Measurements from ENCODE around the gene MTAP.

The MTAP gene

GRCh38 chr9:21804791-21805190 lies 2.4 kb downstream of the MTAP start:
- no peak for DNase-seq (ENCODE audit: low read depth)

- no peak for DNase-seq (ENCODE audit: low read depth)
These were observed 4.2 kb downstream of the MTAP start for GRCh38 chr9:21806644-21807043.

- peak; percentile 44 for DNase-seq (ENCODE audit: low read depth)
These were observed 8.0 kb downstream of the MTAP start for GRCh38 chr9:21810388-21810787.

- DNase-seq (ENCODE audit: low read depth) = no peak
These were observed 8.4 kb downstream of the MTAP start for GRCh38 chr9:21810881-21811280.

- no peak for DNase-seq (ENCODE audit: low read depth)
These were observed 9.5 kb downstream of the MTAP start for GRCh38 chr9:21811914-21812313.

- DNase-seq (ENCODE audit: low read depth) = no peak
These were observed 10.0 kb downstream of the MTAP start for GRCh38 chr9:21812415-21812814.

- DNase-seq (ENCODE audit: low read depth) = peak; percentile 72
These were observed 10.6 kb downstream of the MTAP start for GRCh38 chr9:21812946-21813568.

- peak; percentile 72 for DNase-seq (ENCODE audit: low read depth)
These were observed 11.4 kb downstream of the MTAP start for GRCh38 chr9:21813575-21814473.

GRCh38 chr9:21815643-21816042 lies 13.2 kb downstream of the MTAP start:
- no peak for DNase-seq (ENCODE audit: low read depth)

- peak; percentile 92 for DNase-seq (ENCODE audit: low read depth)
These were observed 14.7 kb downstream of the MTAP start for GRCh38 chr9:21817176-21817575.

GRCh38 chr9:21825637-21826036 lies 23.2 kb downstream of the MTAP start:
- DNase-seq (ENCODE audit: low read depth) = no peak

GRCh38 chr9:21828853-21829410 lies 26.5 kb downstream of the MTAP start:
- no peak for DNase-seq (ENCODE audit: low read depth)

- DNase-seq (ENCODE audit: low read depth) = no peak
These were observed 28.2 kb downstream of the MTAP start for GRCh38 chr9:21830589-21830988.

- peak; percentile 51 for DNase-seq (ENCODE audit: low read depth)
These were observed 29.5 kb downstream of the MTAP start for GRCh38 chr9:21831841-21832509.

GRCh38 chr9:21833090-21833801 lies 30.8 kb downstream of the MTAP start:
- no peak for DNase-seq (ENCODE audit: low read depth)

- DNase-seq (ENCODE audit: low read depth) = no peak
These were observed 32.7 kb downstream of the MTAP start for GRCh38 chr9:21835121-21835520.

GRCh38 chr9:21836437-21837161 lies 34.2 kb downstream of the MTAP start:
- peak; percentile 95 for DNase-seq (ENCODE audit: low read depth)

GRCh38 chr9:21837501-21837900 lies 35.1 kb downstream of the MTAP start:
- no peak for DNase-seq (ENCODE audit: low read depth)

- no peak for DNase-seq (ENCODE audit: low read depth)
These were observed 38.2 kb downstream of the MTAP start for GRCh38 chr9:21840647-21841046.

- DNase-seq (ENCODE audit: low read depth) = no peak
These were observed 38.7 kb downstream of the MTAP start for GRCh38 chr9:21841133-21841532.

- DNase-seq (ENCODE audit: low read depth) = no peak
These were observed 46.2 kb downstream of the MTAP start for GRCh38 chr9:21848615-21849014.
